ENCODE data around the gene CNOT4. TPM values are rescaled to one million over a fixed set of nuclear protein-coding genes. Genes with fewer than 3 reads are reported as not detected.

The CNOT4 gene
- total and polyA plus RNA-seq, 10 of the 15 experiments (the other 5 are each of a cell fraction or from before 2014, with no cell fraction given): 9.4 to 29.6 (median 16.6) TPM

- DNase-seq (ENCODE audit: low read depth, low spot score) (no peak), FAIRE-seq (no peak), ATAC-seq (no peak)
- Histone ChIP-seq H3K4me3 (no peak overlapping the region), H3K36me3 (ENCODE audit: control insufficient read depth in 2 of 2, insufficient read depth in 2 of 2, low read length in 1 of 2) (no peaks in the 10 kb centered on the region), H3K9ac (ENCODE audit: control insufficient read depth, insufficient read depth, low read length) (no peak overlapping the region), H3K27ac (ENCODE audit: control insufficient read depth, insufficient read depth) (no peak overlapping the region), H3K9me3 (replicated peaks; ENCODE audit: control insufficient read depth, insufficient read depth, low read length) (no peaks in the 10 kb centered on the region), H3K4me1 (ENCODE audit: control insufficient read depth, insufficient read depth, low read length) (no peaks in the 10 kb centered on the region), H4K20me1 (ENCODE audit: control insufficient read depth, insufficient read depth) (no peaks in the 10 kb centered on the region), H3K79me2 (ENCODE audit: control insufficient read depth, insufficient read depth, low read length) (no peaks in the 10 kb centered on the region), H3K27me3 (replicated peaks in 1 of 2; ENCODE audit: control insufficient read depth in 2 of 2, insufficient read depth in 2 of 2, low read length in 1 of 2) (no peaks in the 10 kb centered on the region), H3K4me2 (ENCODE audit: control insufficient read depth, insufficient read depth) (no peak overlapping the region), H2AFZ (ENCODE audit: control insufficient read depth, low read depth, low read length) (no peak overlapping the region)
- no TSS peak for BruUV-seq (replicated peaks)
- RAD21 ChIA-PET (ENCODE audit: unreplicated experiment): interaction anchor here (0.7 kb wide), 1 partner anchor 47 kb away, joined by 3 read pairs; no protein-coding TSS in a partner anchor
- in situ Hi-C loops (cut with MboI): no loop called here
- intact Hi-C loops (cut with micrococcal nuclease; ENCODE audit: unreplicated experiment): no loop called here
- CTCF ChIA-PET: interaction anchor here (0.6 to 1.6 kb wide), 5 partner anchors 18 to 248 kb away, joined by 3 to 6 read pairs (median 4); no protein-coding TSS in a partner anchor
- POLR2A ChIA-PET: no interaction called here
- TF ChIP-seq MTA3 (IDR thresholded peaks at IDR 0.05; ENCODE audit: borderline replicate concordance, low read length) (no peak), TCF12 (IDR thresholded peaks at IDR 0.05; ENCODE audit: low read depth, low read length) (no peak), BACH1 (IDR thresholded peaks at IDR 0.05; ENCODE audit: borderline replicate concordance) (no peak), SUZ12 (IDR thresholded peaks at IDR 0.05; ENCODE audit: unreplicated experiment) (no peak), NFIC (IDR thresholded peaks at IDR 0.05; ENCODE audit: low read depth, low read length) (no peak), USF2 (IDR thresholded peaks at IDR 0.05; ENCODE audit: borderline replicate concordance, low read depth, low read length) (no peak)
- TF ChIP-seq, protein P1, sequence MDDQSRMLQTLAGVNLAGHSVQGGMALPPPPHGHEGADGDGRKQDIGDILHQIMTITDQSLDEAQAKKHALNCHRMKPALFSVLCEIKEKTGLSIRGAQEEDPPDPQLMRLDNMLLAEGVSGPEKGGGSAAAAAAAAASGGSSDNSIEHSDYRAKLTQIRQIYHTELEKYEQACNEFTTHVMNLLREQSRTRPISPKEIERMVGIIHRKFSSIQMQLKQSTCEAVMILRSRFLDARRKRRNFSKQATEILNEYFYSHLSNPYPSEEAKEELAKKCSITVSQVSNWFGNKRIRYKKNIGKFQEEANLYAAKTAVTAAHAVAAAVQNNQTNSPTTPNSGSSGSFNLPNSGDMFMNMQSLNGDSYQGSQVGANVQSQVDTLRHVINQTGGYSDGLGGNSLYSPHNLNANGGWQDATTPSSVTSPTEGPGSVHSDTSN (IDR thresholded peaks at IDR 0.05; ENCODE audit: insufficient replicate concordance, low read depth, low read length): no peak
- 48% methylated on average over 1 of the region's 1 CpG for WGBS (ENCODE audit: insufficient coverage, insufficient replicate concordance, low lambda C conversion rate, missing lambda C conversion rate)
- SMC1A ChIA-PET (ENCODE audit: uncharacterized antibody, unreplicated experiment): interaction anchor here (0.9 to 1.3 kb wide), 3 partner anchors 13 to 86 kb away, joined by 3 read pairs; no protein-coding TSS in a partner anchor
Observed at GRCh38 chr7:135523146-135523545, 13.2 kb upstream of the CNOT4 start.

Data from GM12878 (cell line).